HG03159 (cell line): ENCODE measurements around the gene TTC7B.

Experiments
- ATAC-seq: cut with Tn5 transposase; IDR thresholded peaks from one replicate; pipeline ENCODE4 v1.9.1; 2021; ENCODE audit warnings: mild to moderate bottlenecking, moderate library complexity; ENCODE audit not compliant: unreplicated experiment

Gene TTC7B

GRCh38 chr14:90502760-90503159, 313.5 kb downstream of the TTC7B start:
- ATAC-seq = no peak

- no peak for ATAC-seq
Observed at GRCh38 chr14:90500665-90501370, 315.4 kb downstream of the TTC7B start.

GRCh38 chr14:90499908-90500664, 316.1 kb downstream of the TTC7B start:
- no peak for ATAC-seq

GRCh38 chr14:90499121-90499520, 317.1 kb downstream of the TTC7B start:
- no peak for ATAC-seq

GRCh38 chr14:90498198-90498597, 318.0 kb downstream of the TTC7B start:
- ATAC-seq = no peak

- ATAC-seq = no peak
Observed at GRCh38 chr14:90496379-90496778, 319.9 kb downstream of the TTC7B start.

GRCh38 chr14:90495357-90496276, 320.6 kb downstream of the TTC7B start:
- ATAC-seq = no peak

- ATAC-seq = no peak
Observed at GRCh38 chr14:90491911-90492531, 324.2 kb downstream of the TTC7B start.

GRCh38 chr14:90491221-90491885, 324.9 kb downstream of the TTC7B start:
- no peak for ATAC-seq

- no peak for ATAC-seq
Observed at GRCh38 chr14:90490720-90491050, 325.5 kb downstream of the TTC7B start.

- ATAC-seq = no peak
Observed at GRCh38 chr14:90489916-90490719, 326.1 kb downstream of the TTC7B start.

- no peak for ATAC-seq
Observed at GRCh38 chr14:90489306-90489705, 326.9 kb downstream of the TTC7B start.

- no peak for ATAC-seq
Observed at GRCh38 chr14:90488256-90488655, 328.0 kb downstream of the TTC7B start.

GRCh38 chr14:90487462-90487861, 328.8 kb downstream of the TTC7B start:
- no peak for ATAC-seq

- no peak for ATAC-seq
Observed at GRCh38 chr14:90487031-90487430, 329.2 kb downstream of the TTC7B start.

- ATAC-seq = no peak
Observed at GRCh38 chr14:90484291-90484690, 331.9 kb downstream of the TTC7B start.

GRCh38 chr14:90483571-90483974, 332.7 kb downstream of the TTC7B start:
- ATAC-seq = no peak

GRCh38 chr14:90483117-90483516, 333.1 kb downstream of the TTC7B start:
- no peak for ATAC-seq

GRCh38 chr14:90475298-90475697, 340.9 kb downstream of the TTC7B start:
- ATAC-seq = no peak
